ENCODE measurements around the gene TEX54.
"Not testable (repeated sequence)": the region's sequence is repeated elsewhere in the genome, so short reads cannot be mapped to it uniquely, and the experiment has no call there.

TEX54 gene

GRCh38 chr11:62854825-62855570 is 22.4 kb upstream of the TEX54 start:
- no peak for DNase-seq

GRCh38 chr11:62854013-62854824 is 21.6 kb upstream of the TEX54 start:
- no peak for DNase-seq

GRCh38 chr11:62853279-62853965 is 20.8 kb upstream of the TEX54 start:
- no peak for DNase-seq

- DNase-seq: no peak
These were observed 20.0 kb upstream of the TEX54 start for GRCh38 chr11:62852523-62853188.

DNA sequence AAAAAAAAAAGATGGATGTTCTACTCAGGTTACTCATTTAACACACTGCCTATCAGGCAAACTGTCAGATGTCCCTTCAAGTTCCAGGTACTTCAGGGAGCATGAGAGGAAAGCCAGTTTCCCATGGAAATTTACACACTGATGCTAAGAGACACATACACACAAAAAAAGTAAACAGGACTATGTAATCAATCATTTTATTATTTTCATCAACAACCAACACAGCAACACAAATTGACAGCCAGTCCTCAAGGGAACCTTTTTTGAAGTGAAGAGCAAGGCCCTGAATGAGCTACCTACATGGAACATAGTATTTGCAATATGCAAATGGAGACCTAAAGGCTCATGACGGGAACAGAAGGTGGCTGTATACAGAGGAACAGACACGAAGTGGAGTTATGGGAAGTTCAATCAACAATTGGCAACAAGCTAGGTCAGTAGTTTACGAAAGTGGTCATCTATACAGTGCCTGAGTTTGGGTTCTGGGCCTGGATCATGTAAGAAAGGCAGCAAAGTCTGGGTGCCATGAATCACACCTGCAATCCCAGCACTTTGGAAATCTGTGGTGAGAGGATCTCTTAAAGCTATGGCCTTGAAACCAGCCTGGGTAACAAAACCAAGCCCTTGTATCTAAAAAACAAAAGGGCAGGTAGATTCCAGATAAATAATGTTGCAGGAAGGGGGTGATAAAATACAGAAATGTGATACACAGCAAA is 19.3 kb upstream of the TEX54 start:
- DNase-seq: no peak

- no peak for DNase-seq
These were observed 18.5 kb upstream of the TEX54 start for GRCh38 chr11:62850911-62851806.

GRCh38 chr11:62847767-62848314 is 15.2 kb upstream of the TEX54 start:
- no peak for DNase-seq

- DNase-seq: no peak
These were observed 13.5 kb upstream of the TEX54 start for GRCh38 chr11:62846177-62846576.

DNA sequence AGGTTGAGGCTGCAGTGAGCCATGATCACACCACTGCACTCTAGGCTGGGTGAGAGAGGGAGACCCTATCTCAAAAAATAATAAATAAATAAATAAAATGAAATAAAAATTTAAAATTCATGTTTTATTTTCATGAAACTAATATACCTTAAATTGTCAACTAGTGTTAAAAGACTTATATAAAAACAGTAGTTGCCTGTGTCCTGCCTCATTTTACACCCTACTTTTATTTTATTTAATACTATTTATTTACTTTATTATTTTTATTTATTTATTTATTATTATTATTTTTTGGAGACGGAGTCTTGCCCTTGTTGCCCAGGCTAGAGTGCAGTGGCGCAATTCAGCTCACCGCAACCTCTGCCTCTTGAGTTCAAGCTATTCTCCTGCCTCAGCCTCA is 11.5 kb upstream of the TEX54 start:
- no peak for DNase-seq

DNA sequence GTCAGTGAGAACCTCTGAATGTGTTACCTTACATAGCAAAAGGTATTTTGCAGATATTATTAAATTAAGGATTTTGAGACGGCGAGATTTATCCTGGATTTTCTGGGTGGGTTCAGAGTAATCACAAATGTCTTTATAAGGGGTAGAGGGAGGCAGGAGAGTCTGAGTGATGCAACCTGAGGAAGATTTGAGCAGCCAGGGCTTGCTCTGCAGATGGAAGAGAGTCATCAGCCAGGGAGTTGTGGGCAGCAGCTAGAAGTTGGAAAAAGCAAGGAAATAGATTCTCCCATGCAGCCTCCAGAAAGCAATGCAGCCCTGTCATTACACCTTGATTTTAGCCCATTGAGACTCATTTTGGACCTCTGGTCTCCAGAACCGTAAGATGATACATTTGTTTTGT is 10.8 kb upstream of the TEX54 start:
- no peak for DNase-seq

DNA sequence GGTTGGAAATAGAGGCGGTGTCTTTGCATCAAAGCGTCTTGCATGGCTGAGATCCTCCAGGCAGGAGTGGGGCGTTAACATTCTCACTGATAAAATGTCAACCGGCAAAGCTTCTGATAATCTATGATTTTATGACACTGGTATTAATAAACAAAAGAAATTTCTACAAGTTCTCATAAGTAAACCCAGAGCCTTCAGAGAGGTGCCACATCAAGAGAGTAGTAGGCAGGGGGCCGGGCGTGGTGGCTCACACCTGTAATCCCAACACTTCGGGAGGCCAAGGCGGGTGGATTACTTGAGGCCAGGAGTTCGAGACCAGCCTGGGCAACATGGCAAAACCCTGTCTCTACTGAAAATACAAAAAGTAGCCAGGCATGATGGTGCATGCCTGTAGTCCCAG is 10.2 kb upstream of the TEX54 start:
- DNase-seq: not testable (repeated sequence)

GRCh38 chr11:62842171-62842741 is 9.6 kb upstream of the TEX54 start:
- DNase-seq: no peak

DNA sequence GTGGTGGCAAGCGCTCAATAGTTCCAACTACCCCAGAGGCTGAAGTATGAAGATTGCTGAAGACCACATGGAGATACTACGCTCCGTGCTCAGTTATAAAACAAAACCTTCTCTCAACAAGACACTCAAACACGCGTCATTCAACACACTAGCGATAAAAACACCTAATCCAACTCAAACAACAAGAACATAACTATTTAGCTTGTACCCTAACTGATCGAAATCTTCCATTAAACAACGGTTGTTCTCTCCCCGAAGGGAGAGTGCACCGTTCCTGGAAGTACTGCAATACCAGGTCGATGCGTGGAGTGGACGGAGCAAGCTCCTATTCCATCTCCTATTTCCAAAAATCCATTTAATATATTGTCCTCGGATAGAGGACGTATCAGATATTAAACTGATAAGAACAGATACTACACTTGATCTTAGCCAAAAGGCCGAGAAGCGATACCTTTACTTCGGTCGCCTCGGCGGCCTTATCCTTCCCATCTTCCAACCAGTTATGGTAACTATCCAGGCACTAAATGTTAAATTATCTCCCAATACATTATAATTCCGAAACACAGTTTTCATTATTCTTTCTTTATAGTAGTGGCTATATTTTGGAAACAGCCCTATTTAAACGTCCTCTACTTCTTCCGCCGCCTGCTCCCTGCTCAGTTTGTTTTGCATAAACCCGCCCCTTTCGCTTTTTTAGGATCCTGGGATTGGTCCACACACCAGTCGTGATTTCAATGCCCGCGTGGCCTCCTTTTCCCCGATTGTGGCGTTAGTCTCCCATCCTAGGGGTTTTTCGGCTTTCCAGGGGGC is 8.9 kb upstream of the TEX54 start:
- peak; percentile 100 for DNase-seq

DNA sequence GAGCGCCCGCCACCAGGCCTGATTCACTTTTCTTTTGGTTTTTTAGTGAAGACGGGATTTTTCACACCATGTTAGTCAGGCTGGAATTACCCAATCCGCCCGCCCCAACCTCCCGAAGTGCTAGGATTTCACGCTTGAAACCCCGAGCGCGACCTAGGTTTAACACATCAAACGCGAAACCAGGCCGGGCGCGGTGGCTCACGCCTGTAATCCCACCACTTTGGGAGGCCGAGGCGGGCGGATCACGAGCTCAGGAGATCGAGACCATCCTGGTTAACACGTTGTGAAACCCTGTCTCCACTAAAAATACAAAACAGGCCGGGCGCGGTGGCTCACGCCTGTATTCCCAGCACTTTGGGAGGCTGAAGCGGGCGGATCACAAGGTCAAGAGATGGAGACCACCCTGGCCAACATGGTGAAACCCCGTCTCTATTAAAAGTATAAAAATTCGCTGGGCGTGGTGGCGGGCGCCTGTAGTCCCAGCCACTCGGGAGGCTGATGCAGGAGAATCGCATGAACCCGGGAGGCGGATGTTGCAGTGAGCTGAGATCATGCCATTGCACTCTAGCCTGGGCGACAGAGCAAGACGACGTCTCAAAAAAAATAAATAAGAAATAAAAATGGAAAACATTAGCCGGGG is 8.2 kb upstream of the TEX54 start:
- DNase-seq: peak; percentile 76

DNA sequence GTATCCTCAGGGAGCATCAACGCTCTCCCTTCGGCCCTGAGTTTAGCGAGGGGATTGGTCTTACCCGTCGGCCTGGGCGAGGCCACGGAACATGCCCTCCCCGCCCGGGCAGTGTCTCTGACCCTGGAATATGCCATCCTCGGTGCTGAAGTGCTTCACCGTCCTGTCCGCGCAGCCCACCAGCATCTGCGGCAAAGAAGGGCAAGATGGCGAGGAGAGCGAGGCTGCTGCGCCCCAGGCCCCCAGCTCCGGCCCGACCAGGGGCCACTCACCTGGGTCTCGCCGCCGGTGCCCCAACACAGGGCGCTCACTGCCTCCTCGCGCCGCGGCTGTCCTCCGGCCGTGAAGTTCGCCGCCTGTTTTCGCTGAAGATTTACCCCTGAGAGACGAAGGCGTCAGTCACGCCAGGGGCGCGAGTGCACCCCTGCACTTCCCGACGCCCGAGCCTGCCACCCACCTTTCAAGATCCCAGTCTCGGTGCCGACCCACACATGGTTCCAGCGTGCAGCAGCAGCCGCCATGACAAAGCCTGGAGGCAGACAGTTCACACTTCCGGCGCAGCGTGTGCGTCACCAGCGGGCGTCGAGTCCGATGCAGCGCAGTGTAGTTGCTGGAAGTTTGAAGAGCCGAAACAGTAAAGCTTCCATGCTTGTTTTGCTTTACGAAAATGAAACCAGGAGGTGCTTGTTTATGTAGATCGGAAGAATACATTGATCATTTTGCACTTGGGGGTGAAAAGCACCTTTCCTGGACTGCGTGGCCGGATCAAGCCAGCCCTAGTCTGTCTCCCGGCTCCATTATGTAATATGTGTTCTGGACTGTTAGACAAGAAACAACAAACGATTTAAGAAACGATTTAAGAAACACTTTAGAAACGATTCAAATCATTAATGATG is 6.7 kb upstream of the TEX54 start, which contains the start of gene WDR74:
TSS of gene WDR74 (minus strand) at position 541 of the 896 bp plus-strand sequence. CDS start at position 521, 20 bp downstream.
- DNase-seq: peak; percentile 90

GRCh38 chr11:62835336-62835735 is 2.7 kb upstream of the TEX54 start:
- DNase-seq: no peak

DNA sequence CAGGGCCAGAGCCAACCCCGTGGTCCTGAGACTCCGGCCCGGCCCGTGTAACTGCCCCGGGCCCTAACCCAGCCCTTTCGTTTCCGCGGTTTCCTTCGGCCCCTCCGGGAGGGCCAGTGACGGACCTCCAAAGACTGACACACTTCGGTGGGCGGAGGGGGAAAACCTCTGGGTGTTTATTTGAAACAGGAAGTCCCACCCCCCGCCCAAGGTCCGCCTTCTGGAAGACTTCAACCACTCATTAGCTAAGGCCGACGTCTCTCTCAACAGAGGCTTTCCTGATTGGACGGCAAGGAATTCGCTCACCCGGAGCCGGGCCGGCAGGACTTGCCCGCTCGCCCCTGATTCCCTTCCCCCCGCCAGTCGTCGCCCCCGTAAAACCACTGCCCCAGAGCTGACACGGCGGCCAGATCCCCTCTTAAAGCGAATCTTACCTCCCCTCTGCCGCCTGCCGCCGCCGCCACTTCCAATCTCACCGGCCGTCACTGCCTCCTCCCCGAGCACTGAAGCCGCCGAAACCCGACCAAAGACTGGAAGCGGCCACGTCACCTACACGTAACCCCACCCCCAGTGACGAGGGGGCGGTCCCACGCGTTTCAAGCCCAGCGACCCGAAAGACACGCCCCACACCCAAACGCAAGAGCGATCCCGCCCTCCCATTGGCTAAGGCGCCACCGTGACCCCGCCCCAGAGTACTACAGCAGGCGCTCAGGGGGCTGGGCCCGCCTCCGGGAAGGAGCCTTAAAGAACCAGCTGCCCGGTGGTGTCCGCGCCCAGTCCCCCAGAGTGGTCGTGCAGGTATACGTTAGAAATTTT is 913 bp downstream of the TEX54 start, which contains the start of gene STX5:
TSS of gene STX5 (minus strand) at position 532 of the 816 bp plus-strand sequence. CDS start 808 bp downstream, outside the sequence.
- peak; percentile 100 for DNase-seq

All from NCI-H1092 treated with DMSO at 0.1 percent for 48 hours (cell line).